OCI-LY3 (cell line): ENCODE results near the gene PCSK6.

ENCODE experiments used
- EZH2phosphoT487 ChIP-seq: fragments of 200-600 bp; shearing (Covaris generic); IDR thresholded peaks from 2 replicates; pipeline ENCODE4 v1.6.1; 2018; ENCODE audit warnings: antibody characterized with exemption, mixed run types, low read depth
- TF ChIP-seq, protein P1 (sequence below): fragments of 200-600, 300-600 bp; sonication (generic); IDR thresholded peaks from 2 replicates; pipeline ENCODE4 v1.5.1; 2014; ENCODE audit warnings: antibody characterized with exemption, low read length, low read depth

DNA sequence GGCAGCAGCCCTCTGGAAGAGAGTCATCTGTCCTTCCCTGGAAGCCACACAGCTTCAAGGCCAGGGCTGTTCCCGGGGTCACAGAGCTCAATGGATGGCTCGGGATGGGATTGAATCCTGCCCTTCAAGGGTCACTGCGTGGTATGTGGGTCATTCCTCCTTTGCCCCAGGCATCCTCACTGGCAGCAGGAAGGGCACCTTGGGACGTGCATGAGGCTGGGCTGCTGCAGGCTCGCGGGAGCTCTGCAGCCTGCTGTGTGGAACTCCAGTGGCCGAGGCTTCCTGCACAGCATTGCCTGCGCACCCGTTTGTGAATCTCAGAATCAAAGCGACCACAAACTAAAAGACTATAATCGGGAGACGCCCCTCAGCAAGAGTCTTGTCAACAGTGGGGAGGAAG lies 60.7 kb downstream of the PCSK6 start:
- TF ChIP-seq, protein P1, sequence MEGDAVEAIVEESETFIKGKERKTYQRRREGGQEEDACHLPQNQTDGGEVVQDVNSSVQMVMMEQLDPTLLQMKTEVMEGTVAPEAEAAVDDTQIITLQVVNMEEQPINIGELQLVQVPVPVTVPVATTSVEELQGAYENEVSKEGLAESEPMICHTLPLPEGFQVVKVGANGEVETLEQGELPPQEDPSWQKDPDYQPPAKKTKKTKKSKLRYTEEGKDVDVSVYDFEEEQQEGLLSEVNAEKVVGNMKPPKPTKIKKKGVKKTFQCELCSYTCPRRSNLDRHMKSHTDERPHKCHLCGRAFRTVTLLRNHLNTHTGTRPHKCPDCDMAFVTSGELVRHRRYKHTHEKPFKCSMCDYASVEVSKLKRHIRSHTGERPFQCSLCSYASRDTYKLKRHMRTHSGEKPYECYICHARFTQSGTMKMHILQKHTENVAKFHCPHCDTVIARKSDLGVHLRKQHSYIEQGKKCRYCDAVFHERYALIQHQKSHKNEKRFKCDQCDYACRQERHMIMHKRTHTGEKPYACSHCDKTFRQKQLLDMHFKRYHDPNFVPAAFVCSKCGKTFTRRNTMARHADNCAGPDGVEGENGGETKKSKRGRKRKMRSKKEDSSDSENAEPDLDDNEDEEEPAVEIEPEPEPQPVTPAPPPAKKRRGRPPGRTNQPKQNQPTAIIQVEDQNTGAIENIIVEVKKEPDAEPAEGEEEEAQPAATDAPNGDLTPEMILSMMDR: no peak
- no peak for TF ChIP-seq EZH2phosphoT487
